ENCODE measurements around the gene CREBRF.
"Not testable (repeated sequence)": the region's sequence is repeated elsewhere in the genome, so short reads cannot be mapped to it uniquely, and the experiment has no call there.

Gene CREBRF

GRCh38 chr5:173057062-173057924 lies 1.1 kb downstream of the CREBRF start:
- no peak for TF ChIP-seq CTCF (IDR thresholded peaks at IDR 0.05; ENCODE audit: borderline replicate concordance, insufficient read depth, low read depth, low read length)
- H3K4me3 ChIP-seq (ENCODE audit: low read depth, low read length), result peak overlapping the region; percentile 65

GRCh38 chr5:173062141-173062540 lies 6.0 kb downstream of the CREBRF start:
- no peak for TF ChIP-seq CTCF (IDR thresholded peaks at IDR 0.05; ENCODE audit: borderline replicate concordance, insufficient read depth, low read depth, low read length)
- H3K4me3 ChIP-seq (ENCODE audit: low read depth, low read length), result no peak overlapping the region

- TF ChIP-seq CTCF (IDR thresholded peaks at IDR 0.05; ENCODE audit: borderline replicate concordance, insufficient read depth, low read depth, low read length), result no peak
These were observed 9.0 kb downstream of the CREBRF start for GRCh38 chr5:173065155-173065554.

GRCh38 chr5:173069671-173070070 lies 13.5 kb downstream of the CREBRF start:
- TF ChIP-seq CTCF (IDR thresholded peaks at IDR 0.05; ENCODE audit: borderline replicate concordance, insufficient read depth, low read depth, low read length), result no peak

More at GRCh38 chr5:173065155-173065554, 9.0 kb downstream of the CREBRF start:
- H3K4me3 ChIP-seq (ENCODE audit: low read depth, low read length), result peak overlapping the region; percentile 5

GRCh38 chr5:173075137-173075843 lies 19.1 kb downstream of the CREBRF start:
- no peak for TF ChIP-seq CTCF (IDR thresholded peaks at IDR 0.05; ENCODE audit: borderline replicate concordance, insufficient read depth, low read depth, low read length)
- no peak overlapping the region for H3K4me3 ChIP-seq (ENCODE audit: low read depth, low read length)

More at GRCh38 chr5:173069671-173070070, 13.5 kb downstream of the CREBRF start:
- H3K4me3 ChIP-seq (ENCODE audit: low read depth, low read length), result no peak overlapping the region

GRCh38 chr5:173075970-173076369 lies 19.8 kb downstream of the CREBRF start:
- no peak overlapping the region for H3K4me3 ChIP-seq (ENCODE audit: low read depth, low read length)
- TF ChIP-seq CTCF (IDR thresholded peaks at IDR 0.05; ENCODE audit: borderline replicate concordance, insufficient read depth, low read depth, low read length), result no peak

GRCh38 chr5:173076471-173076870 lies 20.3 kb downstream of the CREBRF start:
- not testable (repeated sequence) for H3K4me3 ChIP-seq (ENCODE audit: low read depth, low read length)
